ENCODE data around the gene CTDSPL.

The CTDSPL gene

GRCh38 chr3:37921025-37921424 lies 59.3 kb downstream of the CTDSPL start:
- no peak for DNase-seq

- DNase-seq = peak; percentile 62
These were observed 61.3 kb downstream of the CTDSPL start for GRCh38 chr3:37922721-37923568.

GRCh38 chr3:37923569-37924040 lies 61.9 kb downstream of the CTDSPL start:
- DNase-seq = no peak

GRCh38 chr3:37924453-37924852 lies 62.8 kb downstream of the CTDSPL start:
- no peak for DNase-seq

- no peak for DNase-seq
These were observed 63.5 kb downstream of the CTDSPL start for GRCh38 chr3:37925157-37925556.

GRCh38 chr3:37926611-37927010 lies 64.9 kb downstream of the CTDSPL start:
- DNase-seq = no peak

- peak; percentile 2 for DNase-seq
These were observed 68.8 kb downstream of the CTDSPL start for GRCh38 chr3:37930495-37930894.

- DNase-seq = no peak
These were observed 70.8 kb downstream of the CTDSPL start for GRCh38 chr3:37932505-37932904.

- DNase-seq = peak; percentile 49
These were observed 73.1 kb downstream of the CTDSPL start for GRCh38 chr3:37934631-37935289.

- DNase-seq = peak; percentile 44
These were observed 73.6 kb downstream of the CTDSPL start for GRCh38 chr3:37935290-37935668.

GRCh38 chr3:37935756-37936666 lies 74.3 kb downstream of the CTDSPL start:
- DNase-seq = peak; percentile 95

- peak; percentile 34 for DNase-seq
These were observed 75.5 kb downstream of the CTDSPL start for GRCh38 chr3:37937156-37937555.

GRCh38 chr3:37938011-37938410 lies 76.3 kb downstream of the CTDSPL start:
- DNase-seq = no peak

GRCh38 chr3:37940242-37940908 lies 78.7 kb downstream of the CTDSPL start:
- DNase-seq = no peak

- no peak for DNase-seq
These were observed 80.2 kb downstream of the CTDSPL start for GRCh38 chr3:37941608-37942508.

GRCh38 chr3:37942646-37943045 lies 81.0 kb downstream of the CTDSPL start:
- DNase-seq = no peak

- DNase-seq = no peak
These were observed 81.4 kb downstream of the CTDSPL start for GRCh38 chr3:37943126-37943525.

GRCh38 chr3:37943631-37944314 lies 82.1 kb downstream of the CTDSPL start:
- DNase-seq = no peak

- peak; percentile 52 for DNase-seq
These were observed 82.7 kb downstream of the CTDSPL start for GRCh38 chr3:37944391-37944842.

GRCh38 chr3:37945156-37945806 lies 83.6 kb downstream of the CTDSPL start:
- no peak for DNase-seq
